Endothelial cell of umbilical vein (primary cell): ENCODE results near the gene GNG8. TPM values are rescaled to one million over a fixed set of nuclear protein-coding genes. Genes with fewer than 3 reads are reported as not detected.

Experiments used
- BruUV-seq: library from RNA; stranded (reverse); fragments of 400-500 nt; replicated peaks from 2 replicates; lab custom pipeline; 2021; lab: Mats Ljungman, UMichigan
- CTCF ChIA-PET: fragments of 300-600, 350-600 bp; sonication (Branson Sonifier 250); formaldehyde crosslinking; loops from one replicate; lab custom pipeline; 2021; ENCODE audit warnings: antibody characterized with exemption, inconsistent platforms; lab: Charles Lee
- POLR2A ChIA-PET: fragments of 300-600, 350-600 bp; sonication (Branson Sonifier 250); formaldehyde crosslinking; loops from one replicate; lab custom pipeline; 2021; ENCODE audit warnings: antibody characterized with exemption, inconsistent platforms; lab: Charles Lee
- DNase-seq: peaks from one replicate; pipeline ENCODE4 v3.0.0-alpha.2; 2011; ENCODE audit warnings: low read depth, low spot score
- FAIRE-seq: peaks from 2 replicates; lab custom pipeline; 2011; peaks lifted over from hg19 to GRCh38; lab: Jason Lieb, UNC
- H2AFZ ChIP-seq: 2 replicates; pipeline ENCODE4 v1.6.0; 2012; ENCODE audit warnings: low read depth, low read length, control low read depth, inconsistent platforms
- H3K27ac ChIP-seq: 2 replicates; pipeline ENCODE4 v1.5.1; 2011; ENCODE audit warnings: low read depth, mild to moderate bottlenecking, control low read depth, low read length, moderate library complexity; ENCODE audit not compliant: insufficient read depth
- H3K27me3 ChIP-seq, 2 experiments: 2 replicates each; pipeline versions ENCODE4 v1.6.0 to v1.6.1; 2011; ENCODE audit warnings: low read length in 2 of 2, mixed read lengths in 1 of 2; ENCODE audit not compliant: control insufficient read depth in 2 of 2, insufficient read depth in 2 of 2
- H3K36me3 ChIP-seq, 2 experiments: 2 replicates in 1 of 2; 3 replicates in 1 of 2; pipeline ENCODE4 v1.5.1; 2011; ENCODE audit warnings: low read length in 2 of 2, mild to moderate bottlenecking in 1 of 2, moderate library complexity in 1 of 2; ENCODE audit not compliant: control insufficient read depth in 2 of 2, insufficient read depth in 2 of 2; ENCODE audit errors: extremely low read depth in 1 of 2
- H3K4me1 ChIP-seq: 3 replicates; pipeline ENCODE4 v1.5.1; 2011; ENCODE audit warnings: mild to moderate bottlenecking, low read length; ENCODE audit not compliant: control insufficient read depth, insufficient read depth; ENCODE audit errors: extremely low read depth
- H3K4me2 ChIP-seq: 2 replicates; pipeline ENCODE4 v1.6.1; 2011; ENCODE audit warnings: low read length, control low read depth, mixed read lengths; ENCODE audit not compliant: insufficient read depth
- H3K4me3 ChIP-seq, 3 experiments: fragments of 200-600 bp in 1 of 3; sonication (generic), shearing (Covaris generic) in 1 of 3; replicated peaks in 1 of 3; 2 replicates each; pipeline ENCODE4 v1.5.1; 2011 to 2016; ENCODE audit warnings: control low read depth in 3 of 3, low read length in 3 of 3, mild to moderate bottlenecking in 2 of 3, inconsistent platforms in 1 of 3, low read depth in 1 of 3, moderate library complexity in 1 of 3; ENCODE audit not compliant: insufficient read depth in 1 of 3
- H3K79me2 ChIP-seq: 2 replicates; pipeline ENCODE4 v1.6.0; 2012; ENCODE audit warnings: low read length, inconsistent platforms; ENCODE audit not compliant: control insufficient read depth, insufficient read depth
- H3K9ac ChIP-seq: replicated peaks from 2 replicates; pipeline ENCODE3; 2011; ENCODE audit warnings: low read length, control low read depth; ENCODE audit not compliant: insufficient read depth; ENCODE audit errors: extremely low read depth
- H3K9me1 ChIP-seq: replicated peaks from 3 replicates; pipeline ENCODE4 v1.6.0; 2011; ENCODE audit warnings: mild to moderate bottlenecking, low read length; ENCODE audit not compliant: control insufficient read depth, insufficient read depth; ENCODE audit errors: extremely low read depth
- H3K9me3 ChIP-seq: replicated peaks from 2 replicates; pipeline ENCODE4 v1.5.1; 2012; ENCODE audit warnings: low read length, inconsistent platforms; ENCODE audit not compliant: control insufficient read depth, insufficient read depth
- H4K20me1 ChIP-seq: replicated peaks from 2 replicates; pipeline ENCODE3; 2011; ENCODE audit warnings: mild to moderate bottlenecking, low read length; ENCODE audit not compliant: control insufficient read depth, insufficient read depth; ENCODE audit errors: extremely low read depth
- EZH2 ChIP-seq: IDR thresholded peaks from 2 replicates; pipeline ENCODE4 v1.6.1; 2012; ENCODE audit warnings: borderline replicate concordance, low read depth, mild to moderate bottlenecking, moderate library complexity, low read length, inconsistent platforms; ENCODE audit not compliant: severe bottlenecking
- FOS ChIP-seq: IDR thresholded peaks from 2 replicates; pipeline ENCODE4 v1.6.1; 2011; ENCODE audit warnings: mild to moderate bottlenecking, low read length, moderate library complexity, borderline replicate concordance; ENCODE audit not compliant: insufficient read depth
- GATA2 ChIP-seq: IDR thresholded peaks from 2 replicates; pipeline ENCODE4 v1.7.0; 2011; ENCODE audit warnings: low read depth, mild to moderate bottlenecking, moderate library complexity, mixed read lengths, low read length; ENCODE audit not compliant: insufficient read length, insufficient read depth
- JUN ChIP-seq: IDR thresholded peaks from 2 replicates; pipeline ENCODE4 v1.6.1; 2011; ENCODE audit warnings: borderline replicate concordance, low read depth; ENCODE audit not compliant: insufficient read length, insufficient read depth
- MYC ChIP-seq: IDR thresholded peaks from one replicate; pipeline ENCODE4 v1.6.1; 2011; ENCODE audit warnings: mild to moderate bottlenecking, low read depth, low read length
- POLR2A ChIP-seq: IDR thresholded peaks from 2 replicates; pipeline ENCODE4 v1.6.1; 2012; ENCODE audit warnings: low read depth, mild to moderate bottlenecking, control low read depth, low read length
- dilution Hi-C: fragments of 300-500 bp; cut with MboI; formaldehyde crosslinking; loops from one replicate; pipeline ENCODE4 v1.15.0; 2019; ENCODE audit warnings: low sequenced_read_pairs; ENCODE audit not compliant: extremely low pct_ligation_motif_present
- intact Hi-C: fragments of 100-400 bp; cut with micrococcal nuclease; formaldehyde crosslinking; loops from one replicate; pipeline ENCODE4 v1.10.0; 2022
- polyA plus RNA-seq, 4 experiments: library from polyadenylated mRNA; depleted of rRNA in 3 of 4; stranded (reverse) in 3 of 4; unstranded in 1 of 4; fragments of >200 nt; gene quantifications; 2 replicates each; pipeline versions ENCODE4 v1.2.1 to v1.2.3, GENCODE V29; 2011 to 2012; ENCODE audit warnings: missing spikeins in 1 of 4
- total RNA-seq: library from RNA; stranded (reverse); gene quantifications from 2 replicates; pipeline ENCODE4 v1.2.3, GENCODE V29; 2021
- TF ChIP-seq, protein P1 (sequence below): IDR thresholded peaks from 2 replicates; pipeline ENCODE4 v1.6.1; 2011; ENCODE audit not compliant: insufficient read depth, insufficient read length
- TF ChIP-seq, protein P2 (sequence below), 2 donors: IDR thresholded peaks; 1 replicate in 1 of 2; 2 replicates in 1 of 2; pipeline ENCODE4 v1.5.1; 2011; ENCODE audit warnings: low read length in 2 of 2, mild to moderate bottlenecking in 2 of 2, moderate library complexity in 2 of 2, control low read depth in 1 of 2, inconsistent platforms in 1 of 2, low read depth in 1 of 2; ENCODE audit not compliant: insufficient read depth in 1 of 2; ENCODE audit errors: extremely low read depth in 1 of 2

Gene GNG8
- total and polyA plus RNA-seq, 2 donors (not counting 3 experiments of a cell fraction or from before 2014, with no cell fraction given): not detected

DNA sequence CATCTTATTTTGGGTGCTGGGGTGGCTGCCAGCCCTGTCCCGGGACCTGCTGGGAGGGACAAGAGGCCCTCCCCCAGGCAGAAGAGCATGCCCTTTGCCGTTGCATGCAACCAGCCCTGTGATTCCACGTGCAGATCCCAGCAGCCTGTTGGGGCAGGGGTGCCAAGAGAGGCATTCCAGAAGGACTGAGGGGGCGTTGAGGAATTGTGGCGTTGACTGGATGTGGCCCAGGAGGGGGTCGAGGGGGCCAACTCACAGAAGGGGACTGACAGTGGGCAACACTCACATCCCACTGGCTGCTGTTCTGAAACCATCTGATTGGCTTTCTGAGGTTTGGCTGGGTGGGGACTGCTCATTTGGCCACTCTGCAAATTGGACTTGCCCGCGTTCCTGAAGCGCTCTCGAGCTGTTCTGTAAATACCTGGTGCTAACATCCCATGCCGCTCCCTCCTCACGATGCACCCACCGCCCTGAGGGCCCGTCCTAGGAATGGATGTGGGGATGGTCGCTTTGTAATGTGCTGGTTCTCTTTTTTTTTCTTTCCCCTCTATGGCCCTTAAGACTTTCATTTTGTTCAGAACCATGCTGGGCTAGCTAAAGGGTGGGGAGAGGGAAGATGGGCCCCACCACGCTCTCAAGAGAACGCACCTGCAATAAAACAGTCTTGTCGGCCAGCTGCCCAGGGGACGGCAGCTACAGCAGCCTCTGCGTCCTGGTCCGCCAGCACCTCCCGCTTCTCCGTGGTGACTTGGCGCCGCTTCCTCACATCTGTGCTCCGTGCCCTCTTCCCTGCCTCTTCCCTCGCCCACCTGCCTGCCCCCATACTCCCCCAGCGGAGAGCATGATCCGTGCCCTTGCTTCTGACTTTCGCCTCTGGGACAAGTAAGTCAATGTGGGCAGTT, 26.2 kb downstream of the GNG8 start:
- Histone ChIP-seq H3K27me3 (no peaks in the 10 kb centered on the region), H2AFZ (no peak overlapping the region), H4K20me1 (no peaks in the 10 kb centered on the region), H3K4me1 (peaks cover 4% of the 10 kb centered on the region), H3K4me3 (no peak overlapping the region), H3K36me3 (peaks cover 13 to 51% of the 10 kb centered on the region in 2 experiments), H3K9me3 (no peaks in the 10 kb centered on the region), H3K9ac (no peak overlapping the region), H3K9me1 (no peaks in the 10 kb centered on the region), H3K4me2 (no peak overlapping the region), H3K79me2 (peaks cover 17% of the 10 kb centered on the region), H3K27ac (no peak overlapping the region)
- dilution Hi-C loops (no loop called here), intact Hi-C loops (no loop called here)
- TF ChIP-seq, protein P1, sequence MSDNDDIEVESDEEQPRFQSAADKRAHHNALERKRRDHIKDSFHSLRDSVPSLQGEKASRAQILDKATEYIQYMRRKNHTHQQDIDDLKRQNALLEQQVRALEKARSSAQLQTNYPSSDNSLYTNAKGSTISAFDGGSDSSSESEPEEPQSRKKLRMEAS: no peak
- TF ChIP-seq, protein P2, sequence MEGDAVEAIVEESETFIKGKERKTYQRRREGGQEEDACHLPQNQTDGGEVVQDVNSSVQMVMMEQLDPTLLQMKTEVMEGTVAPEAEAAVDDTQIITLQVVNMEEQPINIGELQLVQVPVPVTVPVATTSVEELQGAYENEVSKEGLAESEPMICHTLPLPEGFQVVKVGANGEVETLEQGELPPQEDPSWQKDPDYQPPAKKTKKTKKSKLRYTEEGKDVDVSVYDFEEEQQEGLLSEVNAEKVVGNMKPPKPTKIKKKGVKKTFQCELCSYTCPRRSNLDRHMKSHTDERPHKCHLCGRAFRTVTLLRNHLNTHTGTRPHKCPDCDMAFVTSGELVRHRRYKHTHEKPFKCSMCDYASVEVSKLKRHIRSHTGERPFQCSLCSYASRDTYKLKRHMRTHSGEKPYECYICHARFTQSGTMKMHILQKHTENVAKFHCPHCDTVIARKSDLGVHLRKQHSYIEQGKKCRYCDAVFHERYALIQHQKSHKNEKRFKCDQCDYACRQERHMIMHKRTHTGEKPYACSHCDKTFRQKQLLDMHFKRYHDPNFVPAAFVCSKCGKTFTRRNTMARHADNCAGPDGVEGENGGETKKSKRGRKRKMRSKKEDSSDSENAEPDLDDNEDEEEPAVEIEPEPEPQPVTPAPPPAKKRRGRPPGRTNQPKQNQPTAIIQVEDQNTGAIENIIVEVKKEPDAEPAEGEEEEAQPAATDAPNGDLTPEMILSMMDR (IDR thresholded peaks at IDR 0.05; ENCODE audit: extremely low read depth in 1 of 2, insufficient read depth in 1 of 2, low read depth in 1 of 2, low read length in 2 of 2): no peak
- TF ChIP-seq GATA2 (no peak), POLR2A (no peak), MYC (no peak), FOS (no peak), JUN (no peak), EZH2 (no peak)
- no peak for DNase-seq
- POLR2A ChIA-PET: interaction anchor here (0.6 kb wide), 1 partner anchor 146 kb away, joined by 3 read pairs; no protein-coding TSS in a partner anchor
- TSS peak; percentile 49 for BruUV-seq
- no peak for FAIRE-seq
- CTCF ChIA-PET: interaction anchor here (2.0 to 13.9 kb wide), 2 partner anchors 9 to 55 kb away, joined by 7 to 422 read pairs; partner anchors contain the start of genes CALM3 and DACT3
